Esophagus mucosa (tissue), 1 donor: ENCODE data around the gene COL9A3. TPM values are rescaled to one million over a fixed set of nuclear protein-coding genes. Genes with fewer than 3 reads are reported as not detected.

Experiments used
- ATAC-seq: fragments of 200-7000 bp; cut with Tn5 transposase; one replicate; pipeline ENCODE4 v1.9.1; 2020
- total RNA-seq: library from RNA; stranded (reverse); gene quantifications from one replicate; pipeline ENCODE4 v1.2.4, GENCODE V29; 2023
- donor health status: DM: yes; HTN: yes; CAD: no.

COL9A3 gene
- total RNA-seq, 1 donor from 2014 or later = 1.5 TPM

GRCh38 chr20:62824476-62825332, 7.9 kb downstream of the COL9A3 start:
- peak; percentile 7 for ATAC-seq

GRCh38 chr20:62825333-62825985, 8.6 kb downstream of the COL9A3 start:
- peak; percentile 1 for ATAC-seq

GRCh38 chr20:62825986-62826645, 9.3 kb downstream of the COL9A3 start:
- ATAC-seq = no peak

- ATAC-seq = no peak
These were observed 9.9 kb downstream of the COL9A3 start for GRCh38 chr20:62826646-62827310.

GRCh38 chr20:62827311-62828038, 10.6 kb downstream of the COL9A3 start:
- ATAC-seq = no peak

- no peak for ATAC-seq
These were observed 11.2 kb downstream of the COL9A3 start for GRCh38 chr20:62828051-62828450.

- no peak for ATAC-seq
These were observed 11.8 kb downstream of the COL9A3 start for GRCh38 chr20:62828511-62829230.

GRCh38 chr20:62829231-62830230, 12.7 kb downstream of the COL9A3 start:
- no peak for ATAC-seq

GRCh38 chr20:62830251-62830650, 13.4 kb downstream of the COL9A3 start:
- ATAC-seq = no peak

- no peak for ATAC-seq
These were observed 14.0 kb downstream of the COL9A3 start for GRCh38 chr20:62830821-62831220.

- ATAC-seq = peak; percentile 2
These were observed 14.5 kb downstream of the COL9A3 start for GRCh38 chr20:62831361-62831788.

GRCh38 chr20:62831854-62832211, 15.0 kb downstream of the COL9A3 start:
- no peak for ATAC-seq

GRCh38 chr20:62832212-62832922, 15.5 kb downstream of the COL9A3 start:
- ATAC-seq = peak; percentile 41

GRCh38 chr20:62832951-62833391, 16.1 kb downstream of the COL9A3 start:
- no peak for ATAC-seq

- ATAC-seq = no peak
These were observed 18.3 kb downstream of the COL9A3 start for GRCh38 chr20:62834967-62835730.

GRCh38 chr20:62835931-62836861, 19.3 kb downstream of the COL9A3 start:
- peak; percentile 8 for ATAC-seq

- no peak for ATAC-seq
These were observed 20.2 kb downstream of the COL9A3 start for GRCh38 chr20:62836967-62837490.
